HK-2 (cell line): ENCODE data around the gene GDF2.

Experiments
- DNase-seq: peaks from one replicate; pipeline ENCODE4 v3.0.0-alpha.2; 2018; ENCODE audit not compliant: unreplicated experiment

GDF2 gene

GRCh38 chr10:47322300-47323061, at the start of gene GDF2:
GDF2 (plus strand) TSS chr10:47322454; CDS start chr10:47322669, 215 bp downstream.
- DNase-seq = no peak

- no peak for DNase-seq
Observed at GRCh38 chr10:47276071-47276470, 46.2 kb upstream of the GDF2 start.

- no peak for DNase-seq
Observed at GRCh38 chr10:47276576-47277351, 45.5 kb upstream of the GDF2 start.

- no peak for DNase-seq
Observed at GRCh38 chr10:47277352-47278151, 44.7 kb upstream of the GDF2 start.

GRCh38 chr10:47278152-47278473, 44.1 kb upstream of the GDF2 start:
- no peak for DNase-seq

- DNase-seq = no peak
Observed at GRCh38 chr10:47278720-47279119, 43.5 kb upstream of the GDF2 start.

GRCh38 chr10:47279276-47279675, 43.0 kb upstream of the GDF2 start:
- DNase-seq = no peak

GRCh38 chr10:47282005-47282656, 40.1 kb upstream of the GDF2 start:
- no peak for DNase-seq

- no peak for DNase-seq
Observed at GRCh38 chr10:47282657-47283018, 39.6 kb upstream of the GDF2 start.

- DNase-seq = no peak
Observed at GRCh38 chr10:47283101-47283630, 39.1 kb upstream of the GDF2 start.

- no peak for DNase-seq
Observed at GRCh38 chr10:47283848-47284247, 38.4 kb upstream of the GDF2 start.

- no peak for DNase-seq
Observed at GRCh38 chr10:47285381-47286115, 36.7 kb upstream of the GDF2 start.

GRCh38 chr10:47286116-47286505, 36.1 kb upstream of the GDF2 start:
- DNase-seq = no peak

- DNase-seq = no peak
Observed at GRCh38 chr10:47286591-47287315, 35.5 kb upstream of the GDF2 start.

GRCh38 chr10:47287365-47287802, 34.9 kb upstream of the GDF2 start:
- no peak for DNase-seq

- DNase-seq = no peak
Observed at GRCh38 chr10:47287805-47288204, 34.4 kb upstream of the GDF2 start.

GRCh38 chr10:47288236-47288635, 34.0 kb upstream of the GDF2 start:
- no peak for DNase-seq

- DNase-seq = no peak
Observed at GRCh38 chr10:47288916-47289495, 33.2 kb upstream of the GDF2 start.

GRCh38 chr10:47289921-47290320, 32.3 kb upstream of the GDF2 start:
- DNase-seq = no peak

GRCh38 chr10:47290338-47290737, 31.9 kb upstream of the GDF2 start:
- no peak for DNase-seq
